ENCODE measurements around the gene MACROD1. TPM values are rescaled to one million over a fixed set of nuclear protein-coding genes. Genes with fewer than 3 reads are reported as not detected.

Gene MACROD1
- total and polyA plus RNA-seq, 10 of the 15 experiments (the other 5 are each of a cell fraction or from before 2014, with no cell fraction given) = 1.2 to 22.7 (median 11.3) TPM; not detected in 1

DNA sequence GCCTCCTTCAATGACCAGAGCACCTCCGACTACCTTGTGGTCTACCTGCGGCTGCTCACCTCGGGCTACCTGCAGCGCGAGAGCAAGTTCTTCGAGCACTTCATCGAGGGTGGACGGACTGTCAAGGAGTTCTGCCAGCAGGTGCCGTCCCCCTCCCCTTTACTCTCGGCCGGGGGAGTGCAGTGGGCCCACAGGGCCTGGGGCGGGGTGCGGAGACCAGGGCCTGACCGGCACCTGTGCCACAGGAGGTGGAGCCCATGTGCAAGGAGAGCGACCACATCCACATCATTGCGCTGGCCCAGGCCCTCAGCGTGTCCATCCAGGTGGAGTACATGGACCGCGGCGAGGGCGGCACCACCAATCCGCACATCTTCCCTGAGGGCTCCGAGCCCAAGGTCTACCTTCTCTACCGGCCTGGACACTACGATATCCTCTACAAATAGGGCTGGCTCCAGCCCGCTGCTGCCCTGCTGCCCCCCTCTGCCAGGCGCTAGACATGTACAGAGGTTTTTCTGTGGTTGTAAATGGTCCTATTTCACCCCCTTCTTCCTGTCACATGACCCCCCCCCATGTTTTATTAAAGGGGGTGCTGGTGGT, 168.7 kb downstream of the MACROD1 start:
- Histone ChIP-seq H3K4me2 (ENCODE audit: control insufficient read depth, insufficient read depth) (no peak overlapping the region), H2AFZ (ENCODE audit: control insufficient read depth, low read depth, low read length) (no peak overlapping the region), H3K4me3 (no peak overlapping the region), H3K27me3 (replicated peaks in 1 of 2; ENCODE audit: control insufficient read depth in 2 of 2, insufficient read depth in 2 of 2, low read length in 1 of 2) (no peaks in the 10 kb centered on the region), H4K20me1 (ENCODE audit: control insufficient read depth, insufficient read depth) (no peaks in the 10 kb centered on the region), H3K36me3 (ENCODE audit: control insufficient read depth in 2 of 2, insufficient read depth in 2 of 2, low read length in 1 of 2) (peaks cover 2 to 26% of the 10 kb centered on the region in 2 experiments; a peak in 3 of 4 replicates), H3K9me3 (replicated peaks; ENCODE audit: control insufficient read depth, insufficient read depth, low read length) (no peaks in the 10 kb centered on the region), H3K9ac (ENCODE audit: control insufficient read depth, insufficient read depth, low read length) (no peak overlapping the region), H3K79me2 (ENCODE audit: control insufficient read depth, insufficient read depth, low read length) (no peaks in the 10 kb centered on the region), H3K27ac (ENCODE audit: control insufficient read depth, insufficient read depth) (no peak overlapping the region), H3K4me1 (ENCODE audit: control insufficient read depth, insufficient read depth, low read length) (no peaks in the 10 kb centered on the region; the same call in 1 of the 2 replicates)
- no peak for FAIRE-seq
- ChIA-PET RAD21 (ENCODE audit: unreplicated experiment) (no interaction called here), CTCF (no interaction called here), SMC1A (ENCODE audit: uncharacterized antibody, unreplicated experiment) (no interaction called here), POLR2A (no interaction called here)
- no peak for DNase-seq (ENCODE audit: low read depth, low spot score)
- WGBS (ENCODE audit: insufficient coverage, insufficient replicate concordance, low lambda C conversion rate, missing lambda C conversion rate) = 91% methylated on average over 24 of the region's 27 CpGs
- BruUV-seq (replicated peaks) = no TSS peak
- in situ Hi-C loops (cut with MboI) (no loop called here), intact Hi-C loops (cut with micrococcal nuclease; ENCODE audit: unreplicated experiment) (no loop called here)
- ATAC-seq = no peak
- TF ChIP-seq CEBPB (IDR thresholded peaks at IDR 0.05; ENCODE audit: borderline replicate concordance in 1 of 2, low read depth in 2 of 2, low read length in 2 of 2) (no peak), TCF7 (IDR thresholded peaks at IDR 0.05; ENCODE audit: borderline replicate concordance) (no peak), NR2F1 (conservative IDR thresholded peaks at IDR 0.05) (no peak), SPI1 (IDR thresholded peaks at IDR 0.05; ENCODE audit: borderline replicate concordance, insufficient read depth, low read depth, low read length) (no peak), HCFC1 (IDR thresholded peaks at IDR 0.05; ENCODE audit: low read length) (no peak), LARP7 (IDR thresholded peaks at IDR 0.05) (no peak), MTA2 (IDR thresholded peaks at IDR 0.05; ENCODE audit: low read depth) (no peak), NFIC (IDR thresholded peaks at IDR 0.05; ENCODE audit: low read depth, low read length) (no peak), POLR2AphosphoS2 (IDR thresholded peaks at IDR 0.05; ENCODE audit: low read depth, low read length) (no peak), MXI1 (IDR thresholded peaks at IDR 0.05; ENCODE audit: low read depth, low read length) (no peak), SUZ12 (IDR thresholded peaks at IDR 0.05; ENCODE audit: unreplicated experiment) (no peak), CBX3 (IDR thresholded peaks at IDR 0.05; ENCODE audit: borderline replicate concordance, low read depth) (no peak), SIX5 (IDR thresholded peaks at IDR 0.05; ENCODE audit: low read depth, low read length, severe bottlenecking) (no peak)
- TF ChIP-seq, protein P1, sequence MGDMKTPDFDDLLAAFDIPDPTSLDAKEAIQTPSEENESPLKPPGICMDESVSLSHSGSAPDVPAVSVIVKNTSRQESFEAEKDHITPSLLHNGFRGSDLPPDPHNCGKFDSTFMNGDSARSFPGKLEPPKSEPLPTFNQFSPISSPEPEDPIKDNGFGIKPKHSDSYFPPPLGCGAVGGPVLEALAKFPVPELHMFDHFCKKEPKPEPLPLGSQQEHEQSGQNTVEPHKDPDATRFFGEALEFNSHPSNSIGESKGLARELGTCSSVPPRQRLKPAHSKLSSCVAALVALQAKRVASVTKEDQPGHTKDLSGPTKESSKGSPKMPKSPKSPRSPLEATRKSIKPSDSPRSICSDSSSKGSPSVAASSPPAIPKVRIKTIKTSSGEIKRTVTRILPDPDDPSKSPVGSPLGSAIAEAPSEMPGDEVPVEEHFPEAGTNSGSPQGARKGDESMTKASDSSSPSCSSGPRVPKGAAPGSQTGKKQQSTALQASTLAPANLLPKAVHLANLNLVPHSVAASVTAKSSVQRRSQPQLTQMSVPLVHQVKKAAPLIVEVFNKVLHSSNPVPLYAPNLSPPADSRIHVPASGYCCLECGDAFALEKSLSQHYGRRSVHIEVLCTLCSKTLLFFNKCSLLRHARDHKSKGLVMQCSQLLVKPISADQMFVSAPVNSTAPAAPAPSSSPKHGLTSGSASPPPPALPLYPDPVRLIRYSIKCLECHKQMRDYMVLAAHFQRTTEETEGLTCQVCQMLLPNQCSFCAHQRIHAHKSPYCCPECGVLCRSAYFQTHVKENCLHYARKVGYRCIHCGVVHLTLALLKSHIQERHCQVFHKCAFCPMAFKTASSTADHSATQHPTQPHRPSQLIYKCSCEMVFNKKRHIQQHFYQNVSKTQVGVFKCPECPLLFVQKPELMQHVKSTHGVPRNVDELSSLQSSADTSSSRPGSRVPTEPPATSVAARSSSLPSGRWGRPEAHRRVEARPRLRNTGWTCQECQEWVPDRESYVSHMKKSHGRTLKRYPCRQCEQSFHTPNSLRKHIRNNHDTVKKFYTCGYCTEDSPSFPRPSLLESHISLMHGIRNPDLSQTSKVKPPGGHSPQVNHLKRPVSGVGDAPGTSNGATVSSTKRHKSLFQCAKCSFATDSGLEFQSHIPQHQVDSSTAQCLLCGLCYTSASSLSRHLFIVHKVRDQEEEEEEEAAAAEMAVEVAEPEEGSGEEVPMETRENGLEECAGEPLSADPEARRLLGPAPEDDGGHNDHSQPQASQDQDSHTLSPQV (IDR thresholded peaks at IDR 0.05) = no peak
- TF ChIP-seq, protein P2, sequence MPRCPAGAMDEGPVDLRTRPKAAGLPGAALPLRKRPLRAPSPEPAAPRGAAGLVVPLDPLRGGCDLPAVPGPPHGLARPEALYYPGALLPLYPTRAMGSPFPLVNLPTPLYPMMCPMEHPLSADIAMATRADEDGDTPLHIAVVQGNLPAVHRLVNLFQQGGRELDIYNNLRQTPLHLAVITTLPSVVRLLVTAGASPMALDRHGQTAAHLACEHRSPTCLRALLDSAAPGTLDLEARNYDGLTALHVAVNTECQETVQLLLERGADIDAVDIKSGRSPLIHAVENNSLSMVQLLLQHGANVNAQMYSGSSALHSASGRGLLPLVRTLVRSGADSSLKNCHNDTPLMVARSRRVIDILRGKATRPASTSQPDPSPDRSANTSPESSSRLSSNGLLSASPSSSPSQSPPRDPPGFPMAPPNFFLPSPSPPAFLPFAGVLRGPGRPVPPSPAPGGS (IDR thresholded peaks at IDR 0.05; ENCODE audit: borderline replicate concordance, insufficient read depth, low read depth, low read length, poor library complexity, severe bottlenecking) = no peak
- TF ChIP-seq, protein P3, sequence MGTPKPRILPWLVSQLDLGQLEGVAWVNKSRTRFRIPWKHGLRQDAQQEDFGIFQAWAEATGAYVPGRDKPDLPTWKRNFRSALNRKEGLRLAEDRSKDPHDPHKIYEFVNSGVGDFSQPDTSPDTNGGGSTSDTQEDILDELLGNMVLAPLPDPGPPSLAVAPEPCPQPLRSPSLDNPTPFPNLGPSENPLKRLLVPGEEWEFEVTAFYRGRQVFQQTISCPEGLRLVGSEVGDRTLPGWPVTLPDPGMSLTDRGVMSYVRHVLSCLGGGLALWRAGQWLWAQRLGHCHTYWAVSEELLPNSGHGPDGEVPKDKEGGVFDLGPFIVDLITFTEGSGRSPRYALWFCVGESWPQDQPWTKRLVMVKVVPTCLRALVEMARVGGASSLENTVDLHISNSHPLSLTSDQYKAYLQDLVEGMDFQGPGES (IDR thresholded peaks at IDR 0.05) = no peak

All from GM12878 (cell line).